Measurements from ENCODE around the gene WEE2.

DNA sequence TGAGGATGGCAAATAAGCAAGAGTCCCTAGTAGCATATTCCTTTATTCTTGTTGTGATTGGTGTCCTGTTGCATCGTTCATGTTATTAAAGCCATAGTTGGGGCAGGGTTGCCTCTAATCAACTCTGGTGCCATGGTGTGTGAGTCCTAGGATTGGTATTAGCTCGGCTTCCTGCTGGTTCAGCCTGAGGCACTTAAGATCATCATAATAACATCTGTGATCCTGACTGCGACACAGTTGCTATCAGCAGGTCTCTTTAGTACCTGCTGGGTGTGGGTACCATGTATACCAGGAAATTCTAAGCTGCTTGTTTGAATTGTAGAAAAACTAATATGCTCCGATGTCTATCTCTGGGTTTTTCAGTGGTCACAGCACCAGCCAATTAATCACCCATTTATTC is 1.6 kb downstream of the WEE2 start:
- no peak for TF ChIP-seq ZNF717 (CRISPR knock-in tag; IDR thresholded peaks at IDR 0.05)
- TF ChIP-seq POLR2AphosphoS5 (IDR thresholded peaks at IDR 0.05; ENCODE audit: control insufficient read depth, insufficient read depth, low read depth, low read length): no peak
- TF ChIP-seq, protein P1, sequence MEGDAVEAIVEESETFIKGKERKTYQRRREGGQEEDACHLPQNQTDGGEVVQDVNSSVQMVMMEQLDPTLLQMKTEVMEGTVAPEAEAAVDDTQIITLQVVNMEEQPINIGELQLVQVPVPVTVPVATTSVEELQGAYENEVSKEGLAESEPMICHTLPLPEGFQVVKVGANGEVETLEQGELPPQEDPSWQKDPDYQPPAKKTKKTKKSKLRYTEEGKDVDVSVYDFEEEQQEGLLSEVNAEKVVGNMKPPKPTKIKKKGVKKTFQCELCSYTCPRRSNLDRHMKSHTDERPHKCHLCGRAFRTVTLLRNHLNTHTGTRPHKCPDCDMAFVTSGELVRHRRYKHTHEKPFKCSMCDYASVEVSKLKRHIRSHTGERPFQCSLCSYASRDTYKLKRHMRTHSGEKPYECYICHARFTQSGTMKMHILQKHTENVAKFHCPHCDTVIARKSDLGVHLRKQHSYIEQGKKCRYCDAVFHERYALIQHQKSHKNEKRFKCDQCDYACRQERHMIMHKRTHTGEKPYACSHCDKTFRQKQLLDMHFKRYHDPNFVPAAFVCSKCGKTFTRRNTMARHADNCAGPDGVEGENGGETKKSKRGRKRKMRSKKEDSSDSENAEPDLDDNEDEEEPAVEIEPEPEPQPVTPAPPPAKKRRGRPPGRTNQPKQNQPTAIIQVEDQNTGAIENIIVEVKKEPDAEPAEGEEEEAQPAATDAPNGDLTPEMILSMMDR (IDR thresholded peaks at IDR 0.05 in 2 of 3, conservative IDR thresholded peaks at IDR 0.05 in 1 of 3; ENCODE audit: insufficient read depth in 2 of 3, low read depth in 1 of 3, low read length in 3 of 3): no peak
- no peak for TF ChIP-seq SMARCE1 (IDR thresholded peaks at IDR 0.05)
- no peak for TF ChIP-seq ARHGAP35 (IDR thresholded peaks at IDR 0.05; ENCODE audit: partially characterized antibody)
- TF ChIP-seq POLR2A (conservative IDR thresholded peaks at IDR 0.05): no peak
- TF ChIP-seq NR2C2 (CRISPR knock-in tag; IDR thresholded peaks at IDR 0.05): no peak
- TF ChIP-seq NR2C2 (tag; IDR thresholded peaks at IDR 0.05): no peak
- TF ChIP-seq, protein P2, sequence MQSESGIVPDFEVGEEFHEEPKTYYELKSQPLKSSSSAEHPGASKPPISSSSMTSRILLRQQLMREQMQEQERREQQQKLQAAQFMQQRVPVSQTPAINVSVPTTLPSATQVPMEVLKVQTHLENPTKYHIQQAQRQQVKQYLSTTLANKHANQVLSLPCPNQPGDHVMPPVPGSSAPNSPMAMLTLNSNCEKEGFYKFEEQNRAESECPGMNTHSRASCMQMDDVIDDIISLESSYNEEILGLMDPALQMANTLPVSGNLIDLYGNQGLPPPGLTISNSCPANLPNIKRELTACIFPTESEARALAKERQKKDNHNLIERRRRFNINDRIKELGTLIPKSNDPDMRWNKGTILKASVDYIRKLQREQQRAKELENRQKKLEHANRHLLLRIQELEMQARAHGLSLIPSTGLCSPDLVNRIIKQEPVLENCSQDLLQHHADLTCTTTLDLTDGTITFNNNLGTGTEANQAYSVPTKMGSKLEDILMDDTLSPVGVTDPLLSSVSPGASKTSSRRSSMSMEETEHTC (IDR thresholded peaks at IDR 0.05): no peak
- TF ChIP-seq ZZZ3 (IDR thresholded peaks at IDR 0.05): no peak
- TF ChIP-seq KLF16 (IDR thresholded peaks at IDR 0.05): no peak
- no peak for TF ChIP-seq ADNP (tag; IDR thresholded peaks at IDR 0.05)

Data from K562 (cell line).